Left ventricle myocardium inferior (tissue), 1 donor: ENCODE results near the gene IQCK. TPM values are rescaled to one million over a fixed set of nuclear protein-coding genes. Genes with fewer than 3 reads are reported as not detected.
A peak's percentile ranks its signal among the peaks of the same experiment; 100 is the strongest.

Experiments
- DNase-seq: peaks from one replicate; pipeline ENCODE4 v3.0.0-alpha.2; 2020
- H3K27ac ChIP-seq: fragments of 200-600 bp; replicated peaks from 2 replicates; pipeline ENCODE4 v1.8.0; 2021
- H3K27me3 ChIP-seq: fragments of 200-600 bp; 2 replicates; pipeline ENCODE4 v1.8.0; 2021; ENCODE audit warnings: low read depth
- H3K36me3 ChIP-seq: fragments of 200-600 bp; 2 replicates; pipeline ENCODE4 v1.8.0; 2021
- H3K4me1 ChIP-seq: fragments of 200-600 bp; 2 replicates; pipeline ENCODE4 v1.8.0; 2021
- H3K4me3 ChIP-seq: fragments of 200-600 bp; 2 replicates; pipeline ENCODE4 v1.8.0; 2021; ENCODE audit warnings: mild to moderate bottlenecking, moderate library complexity
- H3K9me3 ChIP-seq: fragments of 200-600 bp; replicated peaks from 2 replicates; pipeline ENCODE4 v1.8.0; 2021
- CTCF ChIP-seq: fragments of 200-600 bp; IDR thresholded peaks from 2 replicates; pipeline ENCODE4 v1.8.0; 2021; ENCODE audit warnings: antibody characterized with exemption, mild to moderate bottlenecking, borderline replicate concordance
- intact Hi-C: fragments of 100-400 bp; cut with micrococcal nuclease; formaldehyde crosslinking; loops from one replicate; pipeline ENCODE4 v1.11.0; 2022
- total RNA-seq: library from RNA; stranded (reverse); fragmentation: NEBNext Ultra II Directional; extraction: Animal tissue kit (Norgen Biotek cat#: 25700); gene quantifications from one replicate; pipeline ENCODE4 v1.2.1, GENCODE V29; 2021
- donor health status: DM: no; HTN: yes; CAD: no; lungs with severe emphysema.

The IQCK gene
- total RNA-seq, 1 donor from 2014 or later = 6.0 TPM

GRCh38 chr16:19688396-19689024 lies 29.6 kb upstream of the IQCK start:
- intact Hi-C loops = no loop called here
- H3K27ac ChIP-seq = no peak overlapping the region

GRCh38 chr16:19689342-19689741 lies 28.7 kb upstream of the IQCK start:
- H3K27me3 ChIP-seq = no peaks in the 10 kb centered on the region
- peaks cover 20% of the 10 kb centered on the region for H3K4me1 ChIP-seq
- DNase-seq = no peak
- peaks cover 9% of the 10 kb centered on the region for H3K9me3 ChIP-seq
- TF ChIP-seq CTCF = no peak
- peaks cover 66% of the 10 kb centered on the region for H3K36me3 ChIP-seq
- H3K4me3 ChIP-seq = no peak overlapping the region
- H3K27ac ChIP-seq = no peak overlapping the region
- intact Hi-C loops = no loop called here

More at GRCh38 chr16:19688396-19689024, 29.6 kb upstream of the IQCK start:
- Histone ChIP-seq H3K27me3 (no peaks in the 10 kb centered on the region), H3K36me3 (peaks cover 70% of the 10 kb centered on the region), H3K4me3 (no peak overlapping the region), H3K4me1 (peaks cover 20% of the 10 kb centered on the region), H3K9me3 (peaks cover 9% of the 10 kb centered on the region)
- no peak for DNase-seq
- TF ChIP-seq CTCF = no peak

DNA sequence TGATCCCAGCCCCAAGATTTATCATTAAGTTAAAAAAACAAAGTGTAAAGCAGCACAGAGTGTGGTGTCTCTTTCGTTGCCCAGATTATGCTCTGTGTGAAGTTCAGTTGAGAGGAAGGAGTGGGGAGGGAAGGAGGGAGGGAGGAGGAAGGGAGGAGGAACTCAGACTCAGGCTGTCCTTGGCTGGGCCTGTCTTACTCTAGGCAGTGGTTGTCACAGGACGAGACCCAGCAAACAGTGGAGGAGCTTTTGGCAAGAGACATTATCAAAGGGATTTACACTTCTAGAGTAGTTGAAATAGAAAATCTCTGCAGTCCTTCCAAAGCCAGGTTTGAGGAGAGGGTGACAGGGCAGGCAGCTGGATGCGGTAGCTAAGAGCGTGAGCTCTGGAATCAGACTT lies 27.9 kb upstream of the IQCK start:
- intact Hi-C loops = no loop called here
- DNase-seq = no peak
- Histone ChIP-seq H3K4me1 (peaks cover 24% of the 10 kb centered on the region), H3K36me3 (peaks cover 60% of the 10 kb centered on the region), H3K9me3 (peaks cover 2% of the 10 kb centered on the region), H3K27ac (peak overlapping the region; percentile 65), H3K27me3 (no peaks in the 10 kb centered on the region), H3K4me3 (no peak overlapping the region)
- no peak for TF ChIP-seq CTCF

DNA sequence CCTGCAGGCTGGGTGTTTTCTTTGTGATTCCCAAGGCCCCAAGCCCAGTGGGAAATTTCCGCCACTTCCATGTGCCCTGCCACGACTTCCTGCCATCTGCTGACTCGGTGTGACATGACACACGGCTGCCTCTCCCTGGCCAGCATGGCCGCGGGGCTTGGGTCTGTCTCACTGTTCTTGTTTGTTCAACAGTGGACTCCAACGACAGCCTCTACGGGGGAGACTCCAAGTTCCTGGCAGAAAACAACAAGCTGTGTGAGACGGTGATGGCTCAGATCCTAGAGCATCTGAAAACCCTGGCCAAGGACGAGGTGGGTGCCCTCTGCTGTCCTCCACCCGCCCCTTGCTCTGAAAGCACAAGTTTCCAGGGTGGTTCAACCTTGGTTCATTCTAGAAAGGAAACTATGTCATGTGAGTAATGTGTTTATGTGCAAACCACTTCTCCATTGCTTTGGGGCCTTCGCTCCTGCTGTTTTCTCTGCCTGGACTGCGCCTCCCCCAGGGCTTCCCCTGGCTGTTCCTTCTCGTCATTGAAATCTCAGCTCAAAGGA lies 26.8 kb upstream of the IQCK start:
- intact Hi-C loops = no loop called here

GRCh38 chr16:19694989-19695388 lies 23.1 kb upstream of the IQCK start:
- peaks cover 40% of the 10 kb centered on the region for H3K36me3 ChIP-seq
- no peaks in the 10 kb centered on the region for H3K27me3 ChIP-seq
- intact Hi-C loops = no loop called here
- H3K27ac ChIP-seq = peak overlapping the region; percentile 88
- H3K9me3 ChIP-seq = no peaks in the 10 kb centered on the region
- no peak for TF ChIP-seq CTCF
- H3K4me3 ChIP-seq = no peak overlapping the region
- peaks cover 68% of the 10 kb centered on the region for H3K4me1 ChIP-seq
- no peak for DNase-seq

More for the DNA sequence above, 26.8 kb upstream of the IQCK start:
- Histone ChIP-seq H3K27ac (peak overlapping the region; percentile 65), H3K4me1 (peaks cover 35% of the 10 kb centered on the region), H3K4me3 (no peak overlapping the region), H3K36me3 (peaks cover 50% of the 10 kb centered on the region), H3K9me3 (no peaks in the 10 kb centered on the region), H3K27me3 (no peaks in the 10 kb centered on the region)
- no peak for DNase-seq
- TF ChIP-seq CTCF = no peak
